GM23338 (cell line): ENCODE data around the gene TTC27. TPM values are rescaled to one million over a fixed set of nuclear protein-coding genes. Genes with fewer than 3 reads are reported as not detected.

Experiments used
- ATAC-seq: fragments of 200-7000 bp; cut with Tn5 transposase; 3 replicates; pipeline ENCODE4 v1.9.1; 2020
- DNase-seq: peaks from one replicate; pipeline ENCODE4 v3.0.0-alpha.2; 2015; ENCODE audit warnings: low spot score
- H2AFZ ChIP-seq: fragments of 200-600 bp; sonication (generic); 2 replicates; pipeline ENCODE4 v1.8.0; 2016; ENCODE audit warnings: antibody characterized with exemption, mild to moderate bottlenecking, moderate library complexity
- H3F3A ChIP-seq: fragments of 200-600 bp; sonication (generic); replicated peaks from 2 replicates; pipeline ENCODE4 v1.8.0; 2017; ENCODE audit warnings: antibody characterized with exemption, mixed run types, low read depth
- H3K27ac ChIP-seq: fragments of 200-600 bp; sonication (generic); 2 replicates; pipeline ENCODE4 v1.6.1; 2016; ENCODE audit warnings: low read depth
- H3K27me3 ChIP-seq: fragments of 200-600 bp; sonication (generic); 2 replicates; pipeline ENCODE4 v1.8.0; 2016; ENCODE audit warnings: mild to moderate bottlenecking, mixed run types, moderate library complexity; ENCODE audit not compliant: insufficient read depth
- H3K36me3 ChIP-seq: fragments of 200-600 bp; sonication (generic); 2 replicates; pipeline ENCODE4 v1.8.0; 2016; ENCODE audit warnings: mild to moderate bottlenecking; ENCODE audit not compliant: insufficient read depth
- H3K4me1 ChIP-seq: fragments of 200-600 bp; sonication (generic); 2 replicates; pipeline ENCODE4 v1.8.0; 2016; ENCODE audit warnings: mild to moderate bottlenecking, moderate library complexity; ENCODE audit not compliant: insufficient read depth
- H3K4me2 ChIP-seq: fragments of 200-600 bp; sonication (generic); 2 replicates; pipeline ENCODE4 v1.7.1; 2017; ENCODE audit warnings: mixed run types
- H3K4me3 ChIP-seq: fragments of 200-600 bp; sonication (generic); 2 replicates; pipeline ENCODE4 v1.6.1; 2016; ENCODE audit warnings: mixed run types
- H3K79me2 ChIP-seq: fragments of 200-600 bp; sonication (generic); replicated peaks from 2 replicates; pipeline ENCODE4 v1.8.0; 2017; ENCODE audit warnings: mild to moderate bottlenecking; ENCODE audit not compliant: insufficient read depth
- H3K9me2 ChIP-seq: fragments of 200-600 bp; sonication (generic); 2 replicates; pipeline ENCODE4 v1.8.0; 2017; ENCODE audit not compliant: insufficient read depth
- H4K20me1 ChIP-seq: fragments of 200-600 bp; sonication (generic); replicated peaks from 2 replicates; pipeline ENCODE4 v1.8.0; 2017; ENCODE audit warnings: mild to moderate bottlenecking; ENCODE audit not compliant: insufficient read depth
- H3K27ac Mint-ChIP-seq: 2 replicates; pipeline ENCODE4 v1.8.0; 2020; ENCODE audit warnings: inconsistent platforms, mild to moderate bottlenecking, moderate library complexity, mixed read lengths
- H3K27me3 Mint-ChIP-seq: 3 replicates; pipeline ENCODE4 v1.8.0; 2022; ENCODE audit warnings: low read depth, mild to moderate bottlenecking, moderate library complexity, mixed read lengths, inconsistent platforms; ENCODE audit not compliant: insufficient read depth, poor library complexity
- H3K36me3 Mint-ChIP-seq: 3 replicates; pipeline ENCODE4 v1.8.0; 2021; ENCODE audit warnings: low read depth, mild to moderate bottlenecking, inconsistent platforms, moderate library complexity, mixed read lengths
- H3K4me1 Mint-ChIP-seq: 3 replicates; pipeline ENCODE4 v1.8.0; 2020; ENCODE audit warnings: mild to moderate bottlenecking, inconsistent platforms, mixed read lengths
- H3K4me3 Mint-ChIP-seq: 3 replicates; pipeline ENCODE4 v1.8.0; 2021; ENCODE audit warnings: moderate library complexity, mild to moderate bottlenecking, inconsistent platforms, mixed read lengths
- H3K9me3 Mint-ChIP-seq: 3 replicates; pipeline ENCODE4 v1.8.0; 2020; ENCODE audit warnings: moderate library complexity, mild to moderate bottlenecking, inconsistent platforms, mixed read lengths
- CTCF ChIP-seq, 2 experiments: fragments of 200-600 bp in 1 of 2; sonication (generic) in 1 of 2; conservative IDR thresholded peaks; 2 replicates each; pipeline versions ENCODE4 v1.5.1 to v1.6.1; 2016 to 2017; ENCODE audit warnings: antibody characterized with exemption in 2 of 2, low read depth in 2 of 2, mild to moderate bottlenecking in 2 of 2, moderate library complexity in 1 of 2
- ETS1 ChIP-seq: IDR thresholded peaks from 2 replicates; pipeline ENCODE4 v1.6.1; 2016; ENCODE audit warnings: antibody characterized with exemption
- EZH2 ChIP-seq: fragments of 200-600 bp; sonication (generic); IDR thresholded peaks from one replicate; pipeline ENCODE4 v1.8.0; 2017; ENCODE audit warnings: antibody characterized with exemption, mild to moderate bottlenecking, low read depth; ENCODE audit not compliant: unreplicated experiment
- EZH2phosphoT487 ChIP-seq: fragments of 200-600 bp; sonication (generic); IDR thresholded peaks from one replicate; pipeline ENCODE4 v1.8.1; 2018; ENCODE audit warnings: antibody characterized with exemption; ENCODE audit not compliant: unreplicated experiment
- JUNB ChIP-seq: IDR thresholded peaks from one replicate; pipeline ENCODE4 v1.6.1; 2016; ENCODE audit warnings: antibody characterized with exemption; ENCODE audit not compliant: unreplicated experiment
- NANOG ChIP-seq: IDR thresholded peaks from 2 replicates; pipeline ENCODE4 v1.6.1; 2016; ENCODE audit warnings: antibody characterized with exemption, borderline replicate concordance
- POLR2AphosphoS5 ChIP-seq: IDR thresholded peaks from 2 replicates; pipeline ENCODE4 v1.6.1; 2016; ENCODE audit warnings: antibody characterized with exemption, low read depth
- STAT1 ChIP-seq: IDR thresholded peaks from one replicate; pipeline ENCODE4 v1.6.1; 2016; ENCODE audit warnings: antibody characterized with exemption; ENCODE audit not compliant: unreplicated experiment
- ZNF114 ChIP-seq: fragments of 250-450 bp; sonication (Bioruptor Pico); IDR thresholded peaks from 2 replicates; pipeline ENCODE4 v1.5.0; 2020; ENCODE audit warnings: mild to moderate bottlenecking, moderate library complexity
- ZNF331 ChIP-seq: fragments of 250-450 bp; sonication (Bioruptor Pico); IDR thresholded peaks from 2 replicates; pipeline ENCODE4 v1.5.0; 2020; ENCODE audit warnings: low read depth, mild to moderate bottlenecking, moderate library complexity
- ZNF462 ChIP-seq: fragments of 250-450 bp; sonication (Bioruptor Pico); IDR thresholded peaks from 2 replicates; pipeline ENCODE4 v1.5.0; 2020; ENCODE audit warnings: mild to moderate bottlenecking, moderate library complexity
- polyA plus RNA-seq: library from polyadenylated mRNA; unstranded; fragments of >200 nt; fragmentation: Nextera tagmentation; extraction: Ambion mirVana; gene quantifications from 2 replicates; pipeline ENCODE4 v1.2.1, GENCODE V29; 2016
- total RNA-seq: library from RNA; depleted of rRNA; stranded (reverse); fragments of >200 nt; shearing (Covaris generic); gene quantifications from 2 replicates; pipeline ENCODE4 v1.2.3, GENCODE V29; 2014

TTC27 gene
- total and polyA plus RNA-seq, 2 experiments from 2014 or later, result 11.8 to 41.3 TPM

GRCh38 chr2:32742376-32742775 is 114.5 kb downstream of the TTC27 start:
- Histone ChIP-seq H3K9me2 (no peaks in the 10 kb centered on the region), H3K36me3 (no peaks in the 10 kb centered on the region), H4K20me1 (no peaks in the 10 kb centered on the region), H3F3A (no peaks in the 10 kb centered on the region), H2AFZ (no peak overlapping the region), H3K4me2 (no peak overlapping the region), H3K4me1 (no peaks in the 10 kb centered on the region), H3K4me3 (no peak overlapping the region), H3K27ac (no peak overlapping the region), H3K27me3 (no peaks in the 10 kb centered on the region), H3K79me2 (no peaks in the 10 kb centered on the region)
- no peaks in the 10 kb centered on the region for H3K9me3 Mint-ChIP-seq
- TF ChIP-seq STAT1 (no peak), EZH2 (no peak), ZNF331 (CRISPR knock-in tag) (no peak), JUNB (no peak), ZNF114 (no peak), NANOG (no peak), EZH2phosphoT487 (no peak), POLR2AphosphoS5 (no peak), CTCF (conservative IDR thresholded peaks at IDR 0.05; ENCODE audit: low read depth in 2 of 2) (no peak), ETS1 (no peak), ZNF462 (no peak)
- no peak overlapping the region for H3K27ac Mint-ChIP-seq
- peaks cover 9% of the 10 kb centered on the region; the same call in 2 of the 3 replicates for H3K4me1 Mint-ChIP-seq
- H3K27me3 Mint-ChIP-seq, result no peaks in the 10 kb centered on the region
- no peak for ATAC-seq
- H3K4me3 Mint-ChIP-seq, result no peak overlapping the region
- no peak for DNase-seq
- no peaks in the 10 kb centered on the region for H3K36me3 Mint-ChIP-seq
